ENCODE results near the gene IGFBPL1.

IGFBPL1 gene

GRCh38 chr9:38432922-38433510 is 8.8 kb upstream of the IGFBPL1 start:
- DNase-seq (ENCODE audit: low spot score), result peak; percentile 31

DNA sequence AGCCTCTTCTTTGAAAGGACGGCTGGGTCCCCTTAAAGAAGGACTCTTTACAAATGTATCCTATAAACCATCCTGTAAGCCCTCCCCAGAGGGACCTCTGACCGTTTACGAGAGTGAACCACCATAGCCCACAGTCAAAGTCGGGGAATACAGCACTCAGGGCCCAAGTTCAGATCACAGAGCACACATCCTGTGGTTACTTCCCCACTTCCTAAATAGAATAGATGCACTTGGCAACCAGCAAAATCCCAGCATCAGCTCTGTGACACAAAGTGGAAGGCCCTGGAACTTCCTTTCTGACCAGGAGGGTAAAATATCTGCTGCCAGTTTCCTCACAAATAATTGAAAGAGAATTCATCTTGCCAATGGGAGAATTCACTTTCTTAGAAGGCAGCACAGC is 6.9 kb upstream of the IGFBPL1 start:
- no peak for DNase-seq (ENCODE audit: low spot score)

- no peak for DNase-seq (ENCODE audit: low spot score)
Measured at GRCh38 chr9:38428062-38428461, 3.8 kb upstream of the IGFBPL1 start.

GRCh38 chr9:38424918-38425317 is 664 bp upstream of the IGFBPL1 start:
- no peak for DNase-seq (ENCODE audit: low spot score)

GRCh38 chr9:38423273-38423972 is 831 bp downstream of the IGFBPL1 start:
- no peak for DNase-seq (ENCODE audit: low spot score)

GRCh38 chr9:38422555-38423260 is 1.5 kb downstream of the IGFBPL1 start:
- no peak for DNase-seq (ENCODE audit: low spot score)

GRCh38 chr9:38421498-38422211 is 2.6 kb downstream of the IGFBPL1 start:
- no peak for DNase-seq (ENCODE audit: low spot score)

GRCh38 chr9:38419181-38419580 is 5.1 kb downstream of the IGFBPL1 start:
- no peak for DNase-seq (ENCODE audit: low spot score)

DNA sequence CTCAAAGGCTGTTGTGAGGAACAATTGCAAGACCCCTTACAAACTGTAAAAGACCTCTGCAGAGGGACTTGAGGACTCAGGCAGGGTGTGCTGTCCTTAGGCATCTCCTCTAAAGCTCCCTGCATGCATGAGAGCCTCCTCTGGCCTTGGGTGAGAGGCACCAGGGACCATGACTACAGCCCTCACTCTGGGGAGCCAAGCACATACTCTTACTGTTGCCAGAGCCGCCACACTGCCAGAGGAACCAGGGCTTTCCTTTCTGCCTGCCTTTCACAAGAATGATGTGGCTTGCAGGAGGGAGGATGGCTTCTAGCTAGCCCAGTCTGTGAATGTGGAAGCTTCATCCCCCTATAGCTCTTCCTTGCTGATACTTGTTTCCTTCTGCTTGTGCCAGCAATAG is 5.9 kb downstream of the IGFBPL1 start:
- no peak for DNase-seq (ENCODE audit: low spot score)

DNA sequence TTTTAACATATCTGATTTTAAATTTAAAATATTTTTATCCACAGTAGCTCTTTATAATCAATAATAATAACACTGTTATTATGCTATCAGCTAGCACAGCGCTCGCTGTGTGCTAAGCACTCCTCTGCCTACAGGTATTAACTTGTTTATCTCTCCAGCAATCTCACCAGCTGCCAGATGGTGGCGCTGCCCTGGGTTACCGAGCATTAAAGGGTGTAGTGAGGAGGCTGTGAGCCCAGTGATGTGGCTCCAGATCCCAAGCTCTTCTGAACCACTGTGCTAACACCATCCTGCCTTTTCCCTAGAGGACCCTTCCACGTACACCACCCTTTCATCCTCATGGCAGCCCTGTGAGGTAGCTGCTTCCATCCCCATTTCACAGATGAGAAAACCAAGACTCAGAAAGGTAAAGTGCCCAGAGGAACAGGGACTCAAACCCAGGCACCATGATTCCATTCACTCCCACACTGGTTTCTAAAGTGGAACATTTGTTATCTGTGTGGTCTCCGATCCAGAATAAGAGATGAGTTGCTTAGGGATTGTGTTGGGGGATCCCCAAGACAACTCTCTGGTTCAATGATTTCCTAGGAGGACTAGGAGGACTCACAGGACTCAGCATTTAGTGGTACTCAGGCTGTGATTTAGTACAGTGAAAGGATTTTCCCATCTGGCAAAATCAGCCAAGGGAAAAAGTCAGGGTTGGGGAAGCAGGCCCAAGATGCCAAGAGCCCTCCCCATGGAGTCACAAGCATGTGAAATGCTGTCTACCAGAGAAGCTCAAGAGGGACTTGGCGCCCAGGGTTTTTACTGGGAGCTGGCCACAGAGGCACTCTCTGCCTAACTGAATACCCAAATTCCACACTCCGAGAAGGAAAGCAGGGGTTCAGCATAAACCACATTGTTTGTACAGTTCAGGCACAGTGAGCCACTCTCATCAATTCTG is 7.0 kb downstream of the IGFBPL1 start:
- no peak for DNase-seq (ENCODE audit: low spot score)

DNA sequence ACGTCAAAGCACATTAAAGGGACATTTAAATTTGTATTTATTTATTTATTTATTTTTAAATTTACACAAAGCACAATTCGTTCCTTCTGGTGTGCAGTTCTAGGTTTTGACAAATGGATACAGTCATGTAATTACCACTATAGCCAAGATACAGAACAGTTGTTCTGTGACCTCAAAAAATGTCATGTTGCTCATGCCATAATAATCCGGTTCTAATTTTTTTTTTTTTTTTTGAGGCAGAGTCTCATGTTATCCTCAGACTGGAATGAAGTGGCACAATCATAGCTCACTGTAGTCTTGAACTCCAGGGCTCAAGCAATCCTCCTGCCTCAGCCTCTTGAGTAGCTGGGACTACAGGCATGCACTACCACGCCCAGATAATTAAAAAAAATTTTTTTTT is 7.8 kb downstream of the IGFBPL1 start:
- DNase-seq (ENCODE audit: low spot score), result no peak

- no peak for DNase-seq (ENCODE audit: low spot score)
Measured at GRCh38 chr9:38415856-38416255, 8.4 kb downstream of the IGFBPL1 start.

DNA sequence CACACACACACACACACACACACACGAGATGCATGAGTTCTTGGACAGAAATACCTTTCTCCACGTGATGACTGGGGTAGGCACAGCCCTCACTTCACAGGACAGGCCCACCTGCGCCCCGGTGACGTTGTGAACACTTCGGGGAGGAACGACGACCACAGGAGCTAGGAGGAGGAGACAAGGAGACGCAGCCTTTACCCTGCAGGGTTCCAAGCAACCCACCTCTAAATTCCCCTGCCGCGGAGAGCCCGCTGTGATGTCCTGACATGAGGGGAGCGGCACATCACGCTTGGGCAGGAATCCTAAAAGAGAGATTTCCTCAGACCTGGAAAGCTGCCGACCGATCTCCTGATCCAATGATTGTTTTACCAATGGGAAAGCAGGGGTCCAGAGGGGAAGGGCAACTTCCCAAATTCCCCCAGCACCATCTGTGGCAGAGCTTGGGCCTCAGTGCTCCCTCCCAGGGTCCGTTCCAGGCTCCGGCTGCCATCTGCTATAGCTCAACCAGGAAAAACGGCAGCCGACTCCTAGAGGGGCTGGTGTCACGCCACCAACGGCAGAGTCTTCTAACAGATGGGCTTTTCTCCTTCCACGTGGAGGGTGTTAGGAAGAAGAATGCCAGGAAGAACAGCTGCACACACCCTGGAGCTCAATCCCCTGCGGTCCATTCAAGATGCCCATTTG is 10.1 kb downstream of the IGFBPL1 start:
- no peak for DNase-seq (ENCODE audit: low spot score)

- DNase-seq (ENCODE audit: low spot score), result no peak
Measured at GRCh38 chr9:38413283-38413682, 11.0 kb downstream of the IGFBPL1 start.

- DNase-seq (ENCODE audit: low spot score), result no peak
Measured at GRCh38 chr9:38412751-38413150, 11.5 kb downstream of the IGFBPL1 start.

- DNase-seq (ENCODE audit: low spot score), result no peak
Measured at GRCh38 chr9:38408719-38409118, 15.5 kb downstream of the IGFBPL1 start.

DNA sequence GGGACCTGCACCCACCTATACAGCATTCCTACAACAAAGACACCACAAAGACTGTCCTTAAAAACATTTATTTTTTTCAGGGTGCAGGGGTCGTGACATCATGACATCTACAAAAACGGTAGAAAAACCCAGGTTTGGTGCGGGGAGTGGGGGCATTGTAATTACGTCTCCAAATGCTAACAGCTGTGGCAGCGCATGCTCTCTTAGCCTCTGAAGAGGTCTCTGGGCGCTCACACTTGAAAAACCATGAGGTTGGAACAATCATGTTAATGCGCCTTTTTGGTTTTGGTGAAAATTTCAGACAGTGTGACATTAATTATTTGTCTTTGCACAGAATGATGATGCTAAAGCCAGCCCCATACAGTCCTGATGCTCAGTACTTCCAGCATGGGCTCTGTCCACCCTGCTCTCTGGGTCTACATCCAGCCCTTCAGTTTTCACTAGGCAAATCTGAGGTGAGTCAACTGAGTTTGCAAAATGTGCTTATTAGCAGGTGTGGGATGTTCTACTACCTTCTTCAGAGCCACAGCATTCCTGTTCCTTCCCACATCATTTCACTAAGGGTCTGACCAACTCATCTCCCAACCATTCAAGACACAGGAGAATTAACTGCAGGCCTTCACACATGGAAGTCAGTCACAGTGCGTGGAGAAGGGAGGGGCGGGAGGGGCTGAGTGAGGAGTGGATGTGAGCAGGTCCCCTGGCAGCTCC is 17.6 kb downstream of the IGFBPL1 start:
- no peak for DNase-seq (ENCODE audit: low spot score)

DNA sequence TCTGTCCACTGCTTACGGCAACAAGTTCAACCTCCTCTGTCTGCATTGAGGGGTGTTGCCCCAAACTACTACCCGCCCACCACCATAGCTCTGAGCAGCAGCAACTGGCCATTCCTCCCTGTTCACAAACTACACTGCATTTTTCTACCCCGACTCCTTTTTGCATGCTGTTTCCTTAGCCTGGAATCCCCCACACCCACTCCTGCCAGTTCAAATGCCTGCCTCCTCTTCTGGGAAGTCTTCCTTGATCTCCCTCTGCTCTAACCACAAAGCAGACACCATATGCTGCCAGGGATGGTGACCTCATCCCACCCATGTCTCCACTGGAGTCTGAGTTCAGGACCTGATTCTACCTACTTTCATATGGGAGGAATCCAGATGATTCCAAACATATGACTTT is 18.5 kb downstream of the IGFBPL1 start:
- DNase-seq (ENCODE audit: low spot score), result no peak

GRCh38 chr9:38404314-38404713 is 19.9 kb downstream of the IGFBPL1 start:
- no peak for DNase-seq (ENCODE audit: low spot score)

DNA sequence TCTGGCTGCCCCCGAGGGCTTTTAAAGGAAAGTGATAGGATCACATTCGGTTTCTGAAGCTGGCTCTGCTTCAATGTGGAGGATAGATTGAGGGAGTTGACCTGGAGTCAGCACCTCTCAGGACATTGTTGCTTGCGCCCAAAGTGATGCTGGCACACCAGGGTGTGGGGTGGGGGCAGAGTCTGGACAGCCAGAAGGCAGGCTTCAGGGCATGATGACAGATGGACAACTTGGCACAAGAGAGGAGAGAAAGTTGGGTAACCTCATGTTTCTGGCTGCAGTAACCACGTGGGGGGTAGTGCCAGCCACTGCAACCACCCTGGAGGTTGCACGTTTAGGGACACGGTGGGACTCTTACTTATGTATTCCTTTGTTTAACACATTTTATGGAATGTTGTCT is 22.3 kb downstream of the IGFBPL1 start:
- DNase-seq (ENCODE audit: low spot score), result no peak
